Adrenal gland (tissue), 5 donors: Measurements from ENCODE around the gene PGM2.

Experiments
- POLR2A ChIP-seq, 2 donors: fragments of 450-650 bp; IDR thresholded peaks; one replicate each; pipeline ENCODE4 v1.6.1; 2017; ENCODE audit warnings: antibody characterized with exemption in 2 of 2, mild to moderate bottlenecking in 2 of 2, moderate library complexity in 1 of 2
- TF ChIP-seq, protein P1 (sequence below), 6 experiments: fragments of 450-650 bp in 4 of 6; fragments of 200-600 bp in 2 of 6; sonication (generic) in 1 of 6; IDR thresholded peaks; 1 replicate in 5 of 6; 2 replicates in 1 of 6; pipeline versions ENCODE4 v1.5.1 to v1.8.0; 2016 to 2021; ENCODE audit warnings: antibody characterized with exemption in 6 of 6, mild to moderate bottlenecking in 2 of 6, moderate library complexity in 1 of 6
- donor health status: DM: no; HTN: no; CAD: no.

DNA sequence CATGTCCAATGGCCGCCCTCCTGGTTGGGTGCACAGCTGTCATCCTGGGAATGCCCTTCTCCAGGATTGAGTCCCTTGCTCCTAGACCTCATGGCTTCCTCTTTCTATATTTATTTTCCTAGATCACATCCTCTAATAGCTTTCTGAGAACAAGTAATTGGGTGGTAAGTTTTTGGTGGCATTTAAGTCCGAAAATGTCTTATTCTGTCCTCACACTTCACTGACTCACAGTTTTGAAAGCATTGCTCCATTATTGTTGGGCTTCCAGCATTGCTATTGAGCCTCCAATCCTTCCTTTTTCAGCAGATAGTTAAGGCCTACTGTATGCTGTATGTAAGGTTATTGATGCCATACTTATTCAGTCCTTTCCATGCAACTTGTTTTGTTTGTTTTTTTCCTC, 25.9 kb downstream of the PGM2 start:
- no peak for TF ChIP-seq POLR2A (IDR thresholded peaks at IDR 0.05)
- TF ChIP-seq, protein P1, sequence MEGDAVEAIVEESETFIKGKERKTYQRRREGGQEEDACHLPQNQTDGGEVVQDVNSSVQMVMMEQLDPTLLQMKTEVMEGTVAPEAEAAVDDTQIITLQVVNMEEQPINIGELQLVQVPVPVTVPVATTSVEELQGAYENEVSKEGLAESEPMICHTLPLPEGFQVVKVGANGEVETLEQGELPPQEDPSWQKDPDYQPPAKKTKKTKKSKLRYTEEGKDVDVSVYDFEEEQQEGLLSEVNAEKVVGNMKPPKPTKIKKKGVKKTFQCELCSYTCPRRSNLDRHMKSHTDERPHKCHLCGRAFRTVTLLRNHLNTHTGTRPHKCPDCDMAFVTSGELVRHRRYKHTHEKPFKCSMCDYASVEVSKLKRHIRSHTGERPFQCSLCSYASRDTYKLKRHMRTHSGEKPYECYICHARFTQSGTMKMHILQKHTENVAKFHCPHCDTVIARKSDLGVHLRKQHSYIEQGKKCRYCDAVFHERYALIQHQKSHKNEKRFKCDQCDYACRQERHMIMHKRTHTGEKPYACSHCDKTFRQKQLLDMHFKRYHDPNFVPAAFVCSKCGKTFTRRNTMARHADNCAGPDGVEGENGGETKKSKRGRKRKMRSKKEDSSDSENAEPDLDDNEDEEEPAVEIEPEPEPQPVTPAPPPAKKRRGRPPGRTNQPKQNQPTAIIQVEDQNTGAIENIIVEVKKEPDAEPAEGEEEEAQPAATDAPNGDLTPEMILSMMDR (IDR thresholded peaks at IDR 0.05) = no peak
